GM12878 (cell line): ENCODE measurements around the gene AGK. TPM values are rescaled to one million over a fixed set of nuclear protein-coding genes. Genes with fewer than 3 reads are reported as not detected.

ENCODE experiments used
- ATAC-seq: fragments of 200-7000 bp; cut with Tn5 transposase; 3 replicates; pipeline ENCODE4 v1.9.1; 2020; ENCODE audit warnings: mild to moderate bottlenecking, moderate library complexity
- BruUV-seq: library from RNA; stranded (reverse); fragments of 400-500 nt; replicated peaks from 2 replicates; lab custom pipeline; 2021; lab: Mats Ljungman, UMichigan
- CTCF ChIA-PET: fragments of 300-600 bp; sonication (Branson Sonifier 250); formaldehyde crosslinking; extraction: SDS; loops from one replicate; lab custom pipeline; 2021; ENCODE audit warnings: inconsistent platforms; lab: Yijun Ruan, JAX
- POLR2A ChIA-PET: fragments of 350-600 bp; formaldehyde crosslinking; extraction: SDS; loops from one replicate; lab custom pipeline; 2021; ENCODE audit warnings: inconsistent platforms; lab: Charles Lee
- RAD21 ChIA-PET: fragments of 300-600 bp; sonication (Branson Sonifier 250); formaldehyde crosslinking; loops from one replicate; lab custom pipeline; 2023; ENCODE audit warnings: antibody characterized with exemption; ENCODE audit not compliant: unreplicated experiment; lab: Charles Lee
- SMC1A ChIA-PET: fragments of 300-600 bp; sonication (Branson Sonifier 250); formaldehyde crosslinking; loops from one replicate; lab custom pipeline; 2023; ENCODE audit not compliant: unreplicated experiment, uncharacterized antibody; lab: Charles Lee
- DNase-seq: peaks from one replicate; pipeline ENCODE4 v3.0.0-alpha.2; 2011; ENCODE audit warnings: low read depth, low spot score
- FAIRE-seq: peaks from 3 replicates; lab custom pipeline; 2011; peaks lifted over from hg19 to GRCh38; lab: Jason Lieb, UNC
- H2AFZ ChIP-seq: 2 replicates; pipeline ENCODE4 v1.6.0; 2011; ENCODE audit warnings: low read depth, low read length, control low read depth; ENCODE audit not compliant: control insufficient read depth
- H3K27ac ChIP-seq: 2 replicates; pipeline ENCODE4 v1.5.1; 2011; ENCODE audit warnings: control low read depth; ENCODE audit not compliant: control insufficient read depth, insufficient read depth
- H3K27me3 ChIP-seq, 2 experiments: replicated peaks in 1 of 2; 2 replicates each; pipeline versions ENCODE4 v1.6.0 to v1.6.1; 2011; ENCODE audit warnings: low read length in 1 of 2; ENCODE audit not compliant: control insufficient read depth in 2 of 2, insufficient read depth in 2 of 2
- H3K36me3 ChIP-seq, 2 experiments: 2 replicates each; pipeline ENCODE4 v1.5.1; 2011; ENCODE audit warnings: low read length in 1 of 2; ENCODE audit not compliant: control insufficient read depth in 2 of 2, insufficient read depth in 2 of 2
- H3K4me1 ChIP-seq: 2 replicates; pipeline ENCODE4 v1.6.1; 2011; ENCODE audit warnings: mild to moderate bottlenecking, low read length, moderate library complexity, mixed read lengths; ENCODE audit not compliant: control insufficient read depth, insufficient read depth
- H3K4me2 ChIP-seq: 2 replicates; pipeline ENCODE4 v1.6.0; 2011; ENCODE audit warnings: control low read depth; ENCODE audit not compliant: control insufficient read depth, insufficient read depth
- H3K4me3 ChIP-seq: fragments of 200-600 bp; sonication (generic); 2 replicates; pipeline ENCODE4 v1.5.1; 2016
- H3K79me2 ChIP-seq: 2 replicates; pipeline ENCODE4 v1.6.0; 2011; ENCODE audit warnings: low read length; ENCODE audit not compliant: control insufficient read depth, insufficient read depth
- H3K9ac ChIP-seq: 2 replicates; pipeline ENCODE4 v1.8.0; 2011; ENCODE audit warnings: low read length, control low read depth, mixed read lengths; ENCODE audit not compliant: control insufficient read depth, insufficient read depth
- H3K9me3 ChIP-seq: replicated peaks from 3 replicates; pipeline ENCODE4 v1.5.1; 2011; ENCODE audit warnings: mild to moderate bottlenecking, low read length; ENCODE audit not compliant: control insufficient read depth, insufficient read depth
- H4K20me1 ChIP-seq: 2 replicates; pipeline ENCODE4 v1.6.0; 2011; ENCODE audit not compliant: control insufficient read depth, insufficient read depth
- CBX5 ChIP-seq: sonication (generic); IDR thresholded peaks from 2 replicates; pipeline ENCODE4 v1.6.1; 2016; ENCODE audit warnings: low read depth, moderate library complexity, mild to moderate bottlenecking, inconsistent platforms
- DPF2 ChIP-seq: fragments of 450-650 bp; IDR thresholded peaks from 2 replicates; pipeline ENCODE4 v1.6.1; 2017; ENCODE audit warnings: mild to moderate bottlenecking
- EP300 ChIP-seq, 2 experiments: fragments of 150-350 bp in 1 of 2; IDR thresholded peaks; 2 replicates each; pipeline ENCODE4 v1.6.1; 2011 to 2012; ENCODE audit warnings: low read depth in 2 of 2, low read length in 2 of 2, borderline replicate concordance in 1 of 2, improper control_type of control experiment in 1 of 2, inconsistent platforms in 1 of 2; ENCODE audit not compliant: control insufficient read depth in 1 of 2
- JUND ChIP-seq: IDR thresholded peaks from 2 replicates; pipeline ENCODE4 v1.6.1; 2012; ENCODE audit warnings: low read depth, mild to moderate bottlenecking, low read length, improper control_type of control experiment, moderate library complexity
- MEF2B ChIP-seq: fragments of 450-650 bp; IDR thresholded peaks from 2 replicates; pipeline ENCODE4 v1.6.1; 2018; ENCODE audit warnings: mild to moderate bottlenecking, moderate library complexity; ENCODE audit not compliant: partially characterized antibody, poor library complexity, severe bottlenecking
- NBN ChIP-seq: fragments of 450-650 bp; IDR thresholded peaks from 2 replicates; pipeline ENCODE4 v1.6.1; 2016
- NFIC ChIP-seq: IDR thresholded peaks from 2 replicates; pipeline ENCODE4 v1.6.1; 2012; ENCODE audit warnings: low read depth, mild to moderate bottlenecking, inconsistent platforms, low read length, moderate library complexity
- PML ChIP-seq: IDR thresholded peaks from 2 replicates; pipeline ENCODE4 v1.6.1; 2012; ENCODE audit warnings: low read length, inconsistent platforms
- RCOR1 ChIP-seq: conservative IDR thresholded peaks from 2 replicates; pipeline ENCODE4 v1.6.1; 2012; ENCODE audit warnings: low read depth, low read length, improper control_type of control experiment
- SIX5 ChIP-seq: IDR thresholded peaks from 2 replicates; pipeline ENCODE4 v1.6.1; 2011; ENCODE audit warnings: mild to moderate bottlenecking, low read depth, low read length, moderate library complexity; ENCODE audit not compliant: severe bottlenecking
- SPI1 ChIP-seq: IDR thresholded peaks from 2 replicates; pipeline ENCODE4 v1.6.1; 2011; ENCODE audit warnings: low read depth, mild to moderate bottlenecking, low read length, moderate library complexity, borderline replicate concordance; ENCODE audit not compliant: insufficient read depth
- SREBF2 ChIP-seq: IDR thresholded peaks from 2 replicates; pipeline ENCODE4 v1.6.1; 2012; ENCODE audit warnings: mild to moderate bottlenecking, low read length
- ZSCAN29 ChIP-seq: fragments of 450-650 bp; IDR thresholded peaks from 2 replicates; pipeline ENCODE4 v1.6.1; 2017; ENCODE audit warnings: mild to moderate bottlenecking, moderate library complexity
- WGBS: methylation state at CpG from one replicate; pipeline ENCODE4 v1.1.6; 2016; ENCODE audit warnings: low lambda C conversion rate; ENCODE audit not compliant: insufficient replicate concordance, insufficient coverage; ENCODE audit errors: missing lambda C conversion rate; 5-methylcytosine and 5-hydroxymethylcytosine counted together
- in situ Hi-C: fragments of 300-500 bp; cut with MboI; formaldehyde crosslinking; loops from 9 replicates; pipeline ENCODE4 v1.14.3; 2018; ENCODE audit warnings: mixed read lengths
- intact Hi-C: fragments of 100-400 bp; cut with micrococcal nuclease; formaldehyde crosslinking; loops from one replicate; pipeline ENCODE4 v1.14.2; 2022; ENCODE audit not compliant: unreplicated experiment
- polyA plus RNA-seq, 11 experiments: library from polyadenylated mRNA; depleted of rRNA in 4 of 11; unstranded in 6 of 11; stranded (reverse) in 5 of 11; fragments of >200 nt; fragmentation: Nextera tagmentation in 4 of 11; fragmentation: Illumina TruSeq in 1 of 11; extraction: Ambion mirVana in 4 of 11; extraction: Trizol in 1 of 11; gene quantifications; 1 replicate in 1 of 11; 2 replicates in 10 of 11; pipeline versions ENCODE4 v1.2.1 to v1.2.3, GENCODE V29; 2011 to 2016; ENCODE audit warnings: inconsistent platforms in 2 of 11, missing spikeins in 2 of 11, low read depth in 1 of 11
- total RNA-seq, 4 experiments: library from RNA; depleted of rRNA in 3 of 4; stranded (reverse); fragments of >200 nt in 3 of 4; fragmentation: Illumina TruSeq in 1 of 4; extraction: Trizol in 1 of 4; gene quantifications; 2 replicates each; pipeline versions ENCODE4 v1.2.1 to v1.2.3, GENCODE V29; 2013 to 2021
- TF ChIP-seq, protein P1 (sequence below): fragments of 450-650 bp; IDR thresholded peaks from 2 replicates; pipeline ENCODE4 v1.6.1; 2017; ENCODE audit warnings: low read depth, mild to moderate bottlenecking, moderate library complexity

The AGK gene
- total and polyA plus RNA-seq, 10 of the 15 experiments (the other 5 are each of a cell fraction or from before 2014, with no cell fraction given): 32.5 to 85.6 (median 47.8) TPM

DNA sequence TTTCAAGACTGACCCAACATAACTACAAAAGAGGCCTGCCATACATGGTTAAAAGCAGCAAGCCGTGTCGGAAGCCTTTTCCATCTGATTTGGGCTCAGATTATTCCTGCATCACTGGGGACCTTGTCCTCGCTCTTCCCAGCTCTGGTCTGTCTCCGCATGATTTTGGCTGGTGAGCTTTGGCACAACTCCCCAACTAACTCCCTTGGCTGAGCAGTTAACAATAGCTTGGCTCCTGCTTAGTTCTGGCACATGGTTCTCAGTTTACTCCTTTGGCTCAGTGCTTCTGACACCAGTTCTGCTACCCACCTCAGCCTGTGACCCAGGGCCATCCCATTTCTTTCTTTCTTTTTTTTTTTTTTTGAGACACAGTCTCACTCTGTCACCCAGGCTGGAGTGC, 17.0 kb downstream of the AGK start:
- H3K9ac ChIP-seq: no peak overlapping the region
- in situ Hi-C loops: loop anchor here (10.0 kb wide), 1 partner anchor 1237 kb away; no protein-coding TSS in a partner anchor
- POLR2A ChIA-PET: no interaction called here

DNA sequence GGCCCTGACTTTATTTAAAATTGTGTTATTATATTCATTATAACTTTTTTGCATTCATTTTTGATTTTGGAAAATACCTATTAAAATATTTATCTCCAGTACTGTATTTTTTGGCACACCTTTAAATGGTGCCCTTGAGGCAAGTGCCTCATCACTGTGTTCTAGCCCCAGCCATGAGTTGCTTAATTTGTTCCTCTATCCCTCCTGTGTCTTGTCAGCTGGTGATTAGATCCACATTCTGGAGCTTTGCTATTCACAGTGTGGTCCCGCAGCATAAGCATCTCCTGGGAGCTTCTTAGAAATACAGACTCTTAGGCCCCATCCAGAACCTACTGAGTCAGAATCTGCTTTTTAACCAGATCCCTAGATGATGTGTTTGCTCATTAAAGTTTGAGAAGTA, 19.8 kb downstream of the AGK start:
- Histone ChIP-seq H3K4me2 (no peak overlapping the region), H3K27me3 (no peaks in the 10 kb centered on the region), H3K27ac (no peak overlapping the region), H2AFZ (no peak overlapping the region), H3K9me3 (peaks cover 9% of the 10 kb centered on the region; the same call in 2 of the 3 replicates), H4K20me1 (no peaks in the 10 kb centered on the region), H3K4me1 (no peaks in the 10 kb centered on the region), H3K36me3 (peaks cover 1 to 17% of the 10 kb centered on the region in 2 experiments), H3K4me3 (no peak overlapping the region), H3K9ac (no peak overlapping the region), H3K79me2 (no peaks in the 10 kb centered on the region)
- intact Hi-C loops (no loop called here), in situ Hi-C loops (no loop called here)
- RAD21 ChIA-PET: no interaction called here
- TF ChIP-seq SREBF2 (no peak), NBN (no peak), ZSCAN29 (no peak), EP300 (IDR thresholded peaks at IDR 0.05; ENCODE audit: borderline replicate concordance in 1 of 2, control insufficient read depth in 1 of 2, low read depth in 2 of 2, low read length in 2 of 2) (no peak), NFIC (no peak), SPI1 (no peak), MEF2B (no peak)
- TF ChIP-seq, protein P1, sequence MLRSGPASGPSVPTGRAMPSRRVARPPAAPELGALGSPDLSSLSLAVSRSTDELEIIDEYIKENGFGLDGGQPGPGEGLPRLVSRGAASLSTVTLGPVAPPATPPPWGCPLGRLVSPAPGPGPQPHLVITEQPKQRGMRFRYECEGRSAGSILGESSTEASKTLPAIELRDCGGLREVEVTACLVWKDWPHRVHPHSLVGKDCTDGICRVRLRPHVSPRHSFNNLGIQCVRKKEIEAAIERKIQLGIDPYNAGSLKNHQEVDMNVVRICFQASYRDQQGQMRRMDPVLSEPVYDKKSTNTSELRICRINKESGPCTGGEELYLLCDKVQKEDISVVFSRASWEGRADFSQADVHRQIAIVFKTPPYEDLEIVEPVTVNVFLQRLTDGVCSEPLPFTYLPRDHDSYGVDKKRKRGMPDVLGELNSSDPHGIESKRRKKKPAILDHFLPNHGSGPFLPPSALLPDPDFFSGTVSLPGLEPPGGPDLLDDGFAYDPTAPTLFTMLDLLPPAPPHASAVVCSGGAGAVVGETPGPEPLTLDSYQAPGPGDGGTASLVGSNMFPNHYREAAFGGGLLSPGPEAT: no peak
- POLR2A ChIA-PET: no interaction called here
- WGBS: 65% methylated on average over 1 of the region's 1 CpG
- no peak for FAIRE-seq
- SMC1A ChIA-PET: interaction anchor here (1.0 kb wide), 1 partner anchor 8 kb away, joined by 4 read pairs; no protein-coding TSS in a partner anchor
- no peak for ATAC-seq
- BruUV-seq: no TSS peak
- no peak for DNase-seq
- CTCF ChIA-PET: interaction anchor here (0.9 kb wide), 1 partner anchor 19 kb away, joined by 3 read pairs; no protein-coding TSS in a partner anchor

More for the DNA sequence above, 17.0 kb downstream of the AGK start:
- WGBS: 96% methylated on average over 4 of the region's 4 CpGs
- CTCF ChIA-PET: interaction anchor here (0.6 to 0.8 kb wide), 2 partner anchors 18 to 127 kb away, joined by 3 read pairs; no protein-coding TSS in a partner anchor
- no TSS peak for BruUV-seq
- FAIRE-seq (no peak), DNase-seq (no peak), ATAC-seq (no peak)
- Histone ChIP-seq H3K27me3 (no peaks in the 10 kb centered on the region), H3K27ac (no peak overlapping the region), H2AFZ (no peak overlapping the region), H3K79me2 (no peaks in the 10 kb centered on the region; the same call in 1 of the 2 replicates), H3K4me3 (no peak overlapping the region), H3K36me3 (peaks cover 3 to 15% of the 10 kb centered on the region in 2 experiments), H4K20me1 (no peaks in the 10 kb centered on the region), H3K9me3 (peaks cover 11% of the 10 kb centered on the region), H3K4me1 (no peaks in the 10 kb centered on the region), H3K4me2 (no peak overlapping the region)
- intact Hi-C loops: no loop called here
- no peak for TF ChIP-seq JUND
- TF ChIP-seq PML: no peak
- TF ChIP-seq CBX5: no peak
- TF ChIP-seq DPF2: no peak
- TF ChIP-seq RCOR1: no peak
- no peak for TF ChIP-seq SIX5
- RAD21 ChIA-PET: no interaction called here
- SMC1A ChIA-PET: no interaction called here
